HG03575 (cell line): Measurements from ENCODE around the gene SLFN12.
"Not testable (repeated sequence)": the region's sequence is repeated elsewhere in the genome, so short reads cannot be mapped to it uniquely, and the experiment has no call there.

Experiments
- ATAC-seq: cut with Tn5 transposase; IDR thresholded peaks from one replicate; pipeline ENCODE4 v1.9.1; 2021; ENCODE audit not compliant: unreplicated experiment, insufficient number of reproducible peaks, low FRiP score; ENCODE audit errors: extremely low read depth

Gene SLFN12

GRCh38 chr17:35432176-35433074 is at the start of gene SLFN12:
SLFN12 (minus strand) TSS chr17:35432500; CDS start chr17:35423028, 9,472 bp downstream.
- no peak for ATAC-seq

GRCh38 chr17:35479271-35479670 is 47.0 kb upstream of the SLFN12 start:
- ATAC-seq: no peak

- ATAC-seq: no peak
Measured at GRCh38 chr17:35477248-35477647, 44.9 kb upstream of the SLFN12 start.

- ATAC-seq: no peak
Measured at GRCh38 chr17:35476283-35476820, 44.1 kb upstream of the SLFN12 start.

- ATAC-seq: no peak
Measured at GRCh38 chr17:35468475-35468874, 36.2 kb upstream of the SLFN12 start.

GRCh38 chr17:35467824-35468223 is 35.5 kb upstream of the SLFN12 start:
- no peak for ATAC-seq

- ATAC-seq: no peak
Measured at GRCh38 chr17:35460354-35460851, 28.1 kb upstream of the SLFN12 start.

- not testable (repeated sequence) for ATAC-seq
Measured at GRCh38 chr17:35454035-35454434, 21.7 kb upstream of the SLFN12 start.

GRCh38 chr17:35453171-35453570 is 20.9 kb upstream of the SLFN12 start:
- ATAC-seq: no peak

- ATAC-seq: no peak
Measured at GRCh38 chr17:35449371-35449931, 17.2 kb upstream of the SLFN12 start.

GRCh38 chr17:35448899-35449227 is 16.6 kb upstream of the SLFN12 start:
- no peak for ATAC-seq

- no peak for ATAC-seq
Measured at GRCh38 chr17:35448214-35448898, 16.1 kb upstream of the SLFN12 start, which contains the start of gene SLFN13. SLFN13 (minus strand) TSS chr17:35448766; CDS start chr17:35445680, 3,086 bp downstream.

- ATAC-seq: no peak
Measured at GRCh38 chr17:35447499-35447898, 15.2 kb upstream of the SLFN12 start.

- no peak for ATAC-seq
Measured at GRCh38 chr17:35438433-35438832, 6.1 kb upstream of the SLFN12 start.

GRCh38 chr17:35433075-35433894 is 985 bp upstream of the SLFN12 start:
- ATAC-seq: no peak

- ATAC-seq: no peak
Measured at GRCh38 chr17:35429702-35430101, 2.6 kb downstream of the SLFN12 start.

- no peak for ATAC-seq
Measured at GRCh38 chr17:35428229-35428628, 4.1 kb downstream of the SLFN12 start.

GRCh38 chr17:35423761-35424160 is 8.5 kb downstream of the SLFN12 start:
- no peak for ATAC-seq

GRCh38 chr17:35421069-35421468 is 11.2 kb downstream of the SLFN12 start:
- not testable (repeated sequence) for ATAC-seq
